ENCODE data around the gene C5orf58. TPM values are rescaled to one million over a fixed set of nuclear protein-coding genes. Genes with fewer than 3 reads are reported as not detected.

Gene C5orf58
- total RNA-seq, 1 experiment from 2014 or later: not detected

DNA sequence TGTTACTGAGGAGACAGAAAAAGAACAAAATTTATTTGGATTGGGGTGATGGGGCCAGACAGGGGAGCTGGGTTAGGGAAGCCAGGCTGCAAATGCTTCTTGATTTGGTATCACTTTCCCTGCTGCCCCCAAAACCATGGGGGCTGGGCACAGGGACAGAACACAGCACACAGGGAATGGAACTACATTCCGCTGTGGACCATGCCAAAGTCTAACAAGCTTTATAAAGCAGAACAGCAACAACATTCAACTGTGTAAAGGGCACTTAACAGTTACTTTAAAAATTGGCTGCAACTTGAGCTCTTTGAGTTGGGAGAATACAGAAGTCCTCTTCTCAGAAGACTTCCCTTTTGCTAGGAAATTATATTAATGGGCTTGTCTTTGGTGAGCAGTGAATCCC, 23.8 kb downstream of the C5orf58 start:
- DNase-seq (ENCODE audit: low spot score): no peak

DNA sequence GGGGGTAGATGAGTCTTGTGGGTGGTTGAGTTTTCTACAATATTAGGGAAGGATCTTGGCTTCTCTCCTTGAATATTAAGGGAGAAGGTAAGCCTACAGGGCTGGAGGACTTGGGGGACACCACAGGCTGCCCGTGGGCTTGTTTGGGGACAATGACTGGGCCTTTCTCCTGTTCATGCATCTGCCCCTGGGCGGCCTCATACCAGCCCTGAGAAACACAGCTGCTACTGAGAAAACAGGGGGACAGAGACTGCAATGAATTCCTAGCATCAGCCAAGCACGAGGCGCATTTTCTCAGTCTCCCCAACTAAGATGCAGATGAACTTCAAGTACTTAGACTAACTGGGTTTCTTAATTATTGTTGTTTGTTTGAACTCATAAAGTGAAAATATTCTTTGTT, 24.6 kb downstream of the C5orf58 start:
- DNase-seq (ENCODE audit: low spot score): no peak

- no peak for DNase-seq (ENCODE audit: low spot score)
These were observed 28.8 kb downstream of the C5orf58 start for GRCh38 chr5:170261528-170262043.

DNA sequence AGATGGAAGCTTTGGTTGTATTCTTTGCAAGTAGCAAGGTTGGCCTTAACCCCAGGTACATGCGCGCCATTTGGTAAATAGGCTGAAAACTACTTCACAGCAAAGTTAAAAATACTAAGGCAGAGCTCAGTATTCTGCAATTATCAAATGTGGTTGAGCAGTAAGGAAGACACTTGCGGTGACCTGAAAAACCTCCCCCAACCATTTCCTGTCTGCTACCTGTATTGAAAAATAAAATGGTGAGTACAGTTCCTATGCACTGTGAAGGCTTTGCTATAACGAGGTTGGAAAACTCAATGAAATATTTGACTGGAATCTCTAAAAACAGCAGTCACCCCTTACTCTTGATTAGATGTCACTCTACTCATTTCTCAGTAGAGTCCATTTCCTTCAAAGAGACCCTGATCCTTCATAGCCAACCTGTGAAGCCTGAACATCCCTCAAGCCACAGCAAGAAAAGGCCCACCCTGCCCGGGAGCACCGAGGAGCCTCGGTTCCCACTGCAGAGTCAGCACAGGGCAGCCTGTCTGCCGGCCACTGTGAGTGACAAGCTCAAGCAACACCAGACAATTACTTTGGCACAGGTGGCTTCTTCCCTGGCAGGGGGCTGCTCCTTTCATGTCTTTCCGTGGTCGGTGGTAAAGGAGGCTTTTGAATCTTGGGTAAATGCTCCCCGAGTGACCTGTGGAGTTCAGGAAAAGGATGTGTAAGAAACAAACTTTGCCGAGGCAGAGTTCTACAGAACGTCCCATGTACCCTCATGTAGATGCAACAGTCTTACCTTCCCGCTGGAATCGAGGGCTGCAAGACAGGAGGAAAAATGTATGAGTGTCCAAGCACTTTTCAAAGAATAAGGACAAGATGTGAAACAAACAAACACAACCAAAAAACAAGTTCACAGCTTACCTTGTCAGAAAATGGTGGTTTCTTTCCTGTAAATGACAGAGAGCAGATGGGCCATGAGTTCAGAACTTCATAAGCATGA, 29.6 kb downstream of the C5orf58 start:
- DNase-seq (ENCODE audit: low spot score): no peak

DNA sequence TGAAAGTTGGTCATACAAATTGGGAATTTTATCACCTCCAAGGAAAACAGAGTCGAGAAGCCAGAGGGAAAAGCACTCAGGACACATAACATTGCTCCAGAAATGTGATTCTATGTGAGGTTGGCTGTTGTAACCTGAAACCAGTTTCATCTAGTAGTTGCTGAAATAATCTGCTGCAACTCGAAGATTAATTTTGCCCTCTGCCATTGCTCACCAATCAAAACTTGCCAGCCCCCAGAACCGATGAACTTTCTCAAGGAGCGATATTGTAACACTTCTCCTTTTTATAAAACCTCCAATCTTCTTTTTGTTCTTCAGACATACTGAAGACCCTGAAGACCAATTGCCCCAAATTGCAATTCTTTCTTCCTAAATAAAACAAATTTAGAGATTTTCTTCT, 31.1 kb downstream of the C5orf58 start:
- no peak for DNase-seq (ENCODE audit: low spot score)

GRCh38 chr5:170265522-170265921, 32.7 kb downstream of the C5orf58 start:
- no peak for DNase-seq (ENCODE audit: low spot score)

DNA sequence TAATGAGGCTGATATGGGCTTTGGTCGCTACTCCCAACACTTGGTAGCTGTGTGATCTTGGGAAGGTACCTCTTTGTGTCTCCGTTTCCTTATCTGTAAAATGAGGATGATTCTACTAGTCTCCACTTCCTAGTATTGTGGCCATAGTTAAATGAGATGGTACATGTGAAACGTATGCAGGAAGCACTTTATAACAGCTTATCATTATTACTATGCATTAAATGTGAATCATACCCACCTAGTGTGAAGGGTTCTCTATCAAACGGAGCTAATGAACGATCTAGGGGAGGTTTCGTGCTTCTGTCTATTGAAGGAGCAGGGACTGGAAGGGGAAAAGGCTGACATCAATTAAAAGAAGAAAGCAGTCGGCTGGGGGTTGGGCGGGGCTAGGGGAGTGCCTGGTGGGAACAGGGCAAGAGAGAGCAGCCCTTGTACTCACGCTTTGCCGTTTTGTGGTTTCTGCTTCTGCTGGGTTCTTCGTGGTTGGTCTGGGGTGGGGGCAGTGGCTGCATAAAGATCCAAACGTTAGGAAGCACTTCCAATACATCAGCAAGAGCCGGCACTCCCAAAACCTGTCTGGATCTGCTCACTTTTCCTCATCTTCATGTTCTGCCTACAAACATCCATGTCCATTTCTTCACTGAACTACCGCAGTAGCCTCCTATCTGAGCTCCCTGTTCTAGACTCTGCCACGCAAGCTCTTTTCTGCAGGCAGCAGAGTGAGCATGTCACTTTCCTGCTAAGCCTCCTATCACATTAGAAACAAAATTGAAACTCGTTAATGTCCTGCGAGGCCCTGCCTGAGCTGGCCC, 34.0 kb downstream of the C5orf58 start:
- DNase-seq (ENCODE audit: low spot score): no peak

- peak; percentile 56 for DNase-seq (ENCODE audit: low spot score)
These were observed 34.8 kb downstream of the C5orf58 start for GRCh38 chr5:170267431-170268152.

DNA sequence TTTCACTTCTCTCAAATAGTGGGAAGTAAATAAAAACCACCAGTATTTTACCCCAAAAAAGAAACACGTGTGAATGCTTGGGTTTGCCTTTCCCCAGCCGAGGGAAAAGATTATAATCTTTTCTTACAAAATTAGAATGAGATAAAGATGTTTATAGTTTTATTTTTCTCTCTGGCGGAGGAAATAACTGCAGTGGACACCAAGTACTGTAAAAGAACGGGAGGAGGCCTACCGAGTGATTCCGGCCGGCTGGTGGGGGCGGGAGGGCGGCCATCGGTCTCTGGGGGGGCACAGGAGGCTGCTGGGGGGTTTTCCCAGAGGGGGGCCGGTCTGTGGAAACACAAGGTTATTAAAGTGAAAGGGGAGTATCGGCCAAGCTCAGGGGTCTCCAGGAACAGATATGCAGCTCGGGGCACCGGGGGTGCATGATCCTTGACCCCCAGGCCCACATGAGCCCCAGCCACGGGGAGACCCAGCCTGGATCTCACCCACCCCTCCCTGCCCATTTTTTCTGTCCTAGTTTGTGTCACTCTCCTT, 35.4 kb downstream of the C5orf58 start:
- no peak for DNase-seq (ENCODE audit: low spot score)

DNA sequence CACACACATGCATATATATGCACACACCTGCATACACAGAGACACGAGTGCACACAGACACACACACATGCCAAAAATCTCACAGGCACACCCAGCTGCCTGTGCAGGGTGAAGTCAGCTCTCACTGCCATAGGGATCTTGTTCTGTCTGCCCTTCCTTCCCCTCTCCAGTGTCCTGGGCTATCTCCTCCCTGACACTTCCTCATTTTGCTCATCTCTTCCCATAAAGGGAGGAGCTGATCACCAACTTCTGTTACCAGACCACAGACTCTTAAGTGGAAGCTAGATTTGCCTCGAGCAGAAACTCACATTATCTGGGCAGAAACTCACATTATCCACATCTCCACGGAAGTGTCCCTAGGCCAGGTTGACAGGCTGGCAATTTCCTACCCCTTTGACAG, 36.1 kb downstream of the C5orf58 start:
- DNase-seq (ENCODE audit: low spot score): no peak

DNA sequence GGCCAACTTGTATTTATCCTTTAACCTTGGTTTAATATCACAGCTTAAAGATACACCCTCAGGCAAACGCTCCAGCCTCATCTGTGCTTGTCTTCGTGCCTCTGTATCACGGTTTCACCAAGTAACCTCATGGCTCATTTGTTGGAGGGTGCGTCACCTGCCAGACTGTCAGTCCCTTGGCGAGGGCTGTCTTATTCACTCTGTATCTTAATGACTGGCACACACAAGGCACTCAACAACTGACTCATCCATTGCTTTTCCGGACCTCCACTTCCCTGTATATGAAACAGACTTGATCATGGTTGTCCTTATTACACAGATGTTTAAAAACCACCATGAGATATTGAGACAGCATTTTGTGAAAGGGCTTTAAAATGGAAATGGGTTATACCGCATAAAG, 36.8 kb downstream of the C5orf58 start:
- DNase-seq (ENCODE audit: low spot score): no peak

DNA sequence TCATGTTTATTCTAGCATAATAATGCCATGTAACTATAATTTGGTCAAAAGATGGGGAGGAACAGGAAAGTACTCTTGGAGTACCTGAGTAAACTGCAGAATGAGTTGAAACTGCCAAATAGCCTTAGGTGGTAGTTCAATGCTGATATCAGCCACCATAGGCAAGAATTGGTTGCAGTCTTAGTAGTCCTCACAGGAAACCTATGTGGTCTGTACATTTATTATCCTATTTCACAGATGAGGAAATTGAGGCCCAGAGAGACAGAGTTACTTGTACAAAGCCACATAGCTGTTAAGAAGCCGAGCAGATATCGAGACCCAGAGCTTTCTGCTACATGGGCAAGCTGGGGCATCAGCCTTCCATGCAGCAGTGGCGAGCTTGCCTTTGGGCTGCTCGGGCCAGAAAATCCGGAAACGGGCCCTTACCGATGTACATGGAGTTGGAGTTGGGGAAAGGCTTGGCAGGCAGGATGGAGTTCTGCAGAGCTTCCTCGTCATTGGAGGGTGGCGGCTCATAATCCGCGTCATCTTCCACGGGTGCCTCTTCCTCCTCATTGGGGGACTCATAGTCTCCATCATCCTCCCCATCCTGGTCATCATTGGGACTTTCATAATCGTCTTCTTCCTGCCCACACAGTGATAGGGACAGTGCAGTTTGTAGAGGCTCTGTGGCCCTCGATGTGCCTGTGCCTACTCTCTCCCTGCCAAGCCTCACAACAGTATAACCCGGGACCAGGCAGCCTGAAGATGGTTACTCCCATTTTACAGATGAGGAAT, 37.7 kb downstream of the C5orf58 start:
- no peak for DNase-seq (ENCODE audit: low spot score)

- DNase-seq (ENCODE audit: low spot score): peak; percentile 15
These were observed 41.4 kb downstream of the C5orf58 start for GRCh38 chr5:170273968-170274710.

- DNase-seq (ENCODE audit: low spot score): no peak
These were observed 42.7 kb downstream of the C5orf58 start for GRCh38 chr5:170275376-170275994.

GRCh38 chr5:170276140-170276539, 43.4 kb downstream of the C5orf58 start:
- no peak for DNase-seq (ENCODE audit: low spot score)

GRCh38 chr5:170277867-170278281, 45.1 kb downstream of the C5orf58 start:
- DNase-seq (ENCODE audit: low spot score): no peak

DNA sequence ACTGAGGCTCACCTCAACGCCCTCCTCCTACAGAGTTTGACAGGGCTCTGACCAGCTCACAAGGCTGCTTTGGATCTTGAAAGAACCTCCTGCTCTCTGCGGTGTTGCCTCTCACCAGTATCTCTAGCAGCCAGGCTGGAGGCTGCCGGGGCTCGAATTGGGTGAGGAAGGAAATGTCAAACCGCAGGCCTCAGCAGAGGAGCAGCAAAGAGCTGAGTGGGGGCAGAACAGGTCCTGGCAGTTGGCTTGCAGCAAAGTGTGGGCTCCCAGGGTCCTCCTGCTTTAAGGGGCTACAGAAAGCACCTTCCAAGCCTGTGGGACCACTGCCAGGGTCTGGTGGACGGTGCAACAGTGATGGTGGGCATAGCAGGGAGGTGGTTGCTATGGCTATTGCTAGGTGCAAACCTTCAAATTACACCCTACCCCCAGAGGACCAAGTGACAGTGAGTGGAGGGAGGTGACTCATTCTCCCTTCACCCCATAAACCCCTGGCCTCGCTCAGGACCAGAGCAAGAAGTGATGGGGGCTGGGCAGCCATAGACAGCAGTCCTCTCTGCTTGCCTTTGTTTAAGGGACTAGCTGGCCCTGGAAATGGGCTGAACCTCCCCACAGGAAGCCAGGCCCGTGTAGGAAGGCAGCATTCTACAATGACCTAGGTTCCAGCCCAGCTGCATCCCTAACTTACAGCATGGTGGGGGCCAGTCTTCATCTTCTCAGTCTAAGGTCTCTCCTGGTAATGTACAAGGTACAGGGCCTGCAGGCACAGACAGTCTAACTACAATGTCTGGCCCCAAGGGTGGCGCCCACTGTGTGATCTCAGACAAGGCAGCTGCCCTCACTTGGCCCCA, 46.0 kb downstream of the C5orf58 start:
- DNase-seq (ENCODE audit: low spot score): no peak

- DNase-seq (ENCODE audit: low spot score): no peak
These were observed 46.7 kb downstream of the C5orf58 start for GRCh38 chr5:170279459-170279817.

All from HT-29 (cell line).